Large intestine (tissue), 3 donors: Measurements from ENCODE around the gene MAP3K9. TPM values are rescaled to one million over a fixed set of nuclear protein-coding genes. Genes with fewer than 3 reads are reported as not detected.

Source experiments
- DNase-seq, 2 donors: peaks; one replicate each; pipeline versions ENCODE4 v3.0.0 to v3.0.0-alpha.2; 2013
- H3K27ac ChIP-seq: one replicate; pipeline ENCODE4 v1.5.1; 2013; ENCODE audit warnings: low read length
- H3K27me3 ChIP-seq: 2 replicates; pipeline ENCODE4 v1.6.1; 2013; ENCODE audit warnings: low read length; ENCODE audit not compliant: control insufficient read depth, insufficient read depth
- H3K36me3 ChIP-seq: 2 replicates; pipeline ENCODE4 v1.6.1; 2013; ENCODE audit warnings: low read length; ENCODE audit not compliant: control insufficient read depth, insufficient read depth
- H3K4me1 ChIP-seq: one replicate; pipeline ENCODE4 v1.6.1; 2013; ENCODE audit warnings: low read length; ENCODE audit not compliant: control insufficient read depth, insufficient read depth
- H3K4me3 ChIP-seq: one replicate; pipeline ENCODE4 v1.5.1; 2013; ENCODE audit warnings: low read length
- H3K9me3 ChIP-seq: one replicate; pipeline ENCODE4 v1.6.1; 2013; ENCODE audit warnings: mild to moderate bottlenecking, low read depth, low read length, moderate library complexity; ENCODE audit not compliant: control insufficient read depth
- WGBS: methylation state at CpG from one replicate; pipeline ENCODE4 v1.1.5; 2013; ENCODE audit warnings: low lambda C conversion rate; ENCODE audit not compliant: insufficient coverage; 5-methylcytosine and 5-hydroxymethylcytosine counted together
- polyA plus RNA-seq: library from polyadenylated mRNA; unstranded; fragments of 120-200 nt; gene quantifications from one replicate; pipeline ENCODE4 v1.2.1, GENCODE V29; 2013

MAP3K9 gene
- polyA plus RNA-seq, 1 donor: 3.7 TPM

GRCh38 chr14:70677341-70677740, 132.0 kb downstream of the MAP3K9 start:
- WGBS: 100% methylated on average over 1 of the region's 6 CpGs
- no peak overlapping the region for H3K27ac ChIP-seq
- DNase-seq: no peak
- H3K4me1 ChIP-seq: no peaks in the 10 kb centered on the region
- H3K27me3 ChIP-seq: no peaks in the 10 kb centered on the region
- H3K4me3 ChIP-seq: no peak overlapping the region
- H3K36me3 ChIP-seq: no peaks in the 10 kb centered on the region
- H3K9me3 ChIP-seq: no peaks in the 10 kb centered on the region

Other genes with a start within 250 kb of the MAP3K9 start
- 31.6 TPM for gene MED6, start 208.9 kb downstream of the MAP3K9 start, polyA plus RNA-seq
- gene TTC9, start 167.6 kb downstream of the MAP3K9 start, polyA plus RNA-seq: 1.9 TPM
- gene PCNX1, start 97.9 kb upstream of the MAP3K9 start, polyA plus RNA-seq: 43.9 TPM